Trophoblast cell (in vitro differentiated cells and primary cell): Measurements from ENCODE around the gene HOXC5.
A peak's percentile ranks its signal among the peaks of the same experiment; 100 is the strongest.

Experiments used
- DNase-seq, 2 donors: peaks; one replicate each; pipeline ENCODE4 v3.0.0-alpha.2; 2016
- H2AFZ ChIP-seq: 2 replicates; pipeline ENCODE4 v1.6.1; 2013; ENCODE audit warnings: low read length, moderate library complexity, mild to moderate bottlenecking; ENCODE audit not compliant: insufficient read depth, poor library complexity
- H2AK5ac ChIP-seq: 2 replicates; pipeline ENCODE4 v1.6.1; 2013; ENCODE audit warnings: mild to moderate bottlenecking, low read length
- H2BK120ac ChIP-seq: 2 replicates; pipeline ENCODE4 v1.6.1; 2013; ENCODE audit warnings: low read length, mild to moderate bottlenecking, moderate library complexity; ENCODE audit not compliant: insufficient read depth, poor library complexity
- H2BK12ac ChIP-seq: 2 replicates; pipeline ENCODE4 v1.6.1; 2013; ENCODE audit warnings: mild to moderate bottlenecking, low read length, moderate library complexity
- H2BK5ac ChIP-seq: 2 replicates; pipeline ENCODE4 v1.6.1; 2013; ENCODE audit warnings: low read length, low read depth, moderate library complexity, mild to moderate bottlenecking; ENCODE audit not compliant: poor library complexity
- H3K14ac ChIP-seq: 2 replicates; pipeline ENCODE4 v1.6.1; 2013; ENCODE audit warnings: mild to moderate bottlenecking, low read length
- H3K18ac ChIP-seq: 2 replicates; pipeline ENCODE4 v1.6.1; 2013; ENCODE audit warnings: mild to moderate bottlenecking, low read length
- H3K23ac ChIP-seq: 2 replicates; pipeline ENCODE4 v1.6.1; 2013; ENCODE audit warnings: low read length
- H3K27ac ChIP-seq: 2 replicates; pipeline ENCODE4 v1.5.1; 2013; ENCODE audit warnings: low read depth, mild to moderate bottlenecking, inconsistent platforms, low read length, moderate library complexity
- H3K27me3 ChIP-seq: 2 replicates; pipeline ENCODE4 v1.6.1; 2013; ENCODE audit warnings: inconsistent platforms, mild to moderate bottlenecking, low read length, moderate library complexity; ENCODE audit not compliant: insufficient read depth
- H3K36me3 ChIP-seq, 2 experiments: 1 replicate in 1 of 2; 2 replicates in 1 of 2; pipeline ENCODE4 v1.6.1; 2013; ENCODE audit warnings: low read length in 2 of 2, mild to moderate bottlenecking in 2 of 2, moderate library complexity in 1 of 2; ENCODE audit not compliant: insufficient read depth in 2 of 2, control insufficient read depth in 1 of 2
- H3K4ac ChIP-seq: 2 replicates; pipeline ENCODE4 v1.6.1; 2013; ENCODE audit warnings: low read depth, mild to moderate bottlenecking, low read length, moderate library complexity
- H3K4me1 ChIP-seq, 2 experiments: 1 replicate in 1 of 2; 2 replicates in 1 of 2; pipeline ENCODE4 v1.6.1; 2013; ENCODE audit warnings: low read length in 2 of 2, mild to moderate bottlenecking in 2 of 2, moderate library complexity in 1 of 2; ENCODE audit not compliant: insufficient read depth in 2 of 2, control insufficient read depth in 1 of 2
- H3K4me2 ChIP-seq: 2 replicates; pipeline ENCODE4 v1.6.1; 2013; ENCODE audit warnings: inconsistent platforms, mild to moderate bottlenecking, low read length, moderate library complexity
- H3K4me3 ChIP-seq: 2 replicates; pipeline ENCODE4 v1.5.1; 2013; ENCODE audit warnings: mild to moderate bottlenecking, low read depth, low read length, inconsistent platforms
- H3K79me1 ChIP-seq: one replicate; pipeline ENCODE4 v1.6.1; 2013; ENCODE audit warnings: low read length
- H3K79me2 ChIP-seq: 2 replicates; pipeline ENCODE4 v1.6.1; 2013; ENCODE audit warnings: low read length, mild to moderate bottlenecking; ENCODE audit not compliant: control insufficient read depth, insufficient read depth, poor library complexity
- H3K9ac ChIP-seq: 2 replicates; pipeline ENCODE4 v1.6.1; 2013; ENCODE audit warnings: mild to moderate bottlenecking, low read length
- H3K9me3 ChIP-seq: 2 replicates; pipeline ENCODE4 v1.6.1; 2013; ENCODE audit warnings: low read depth, mild to moderate bottlenecking, control low read depth, inconsistent platforms, low read length; ENCODE audit not compliant: insufficient read depth
- H4K12ac ChIP-seq: 2 replicates; pipeline ENCODE4 v1.6.1; 2013; ENCODE audit warnings: low read depth, mild to moderate bottlenecking, low read length, moderate library complexity
- H4K8ac ChIP-seq: 2 replicates; pipeline ENCODE4 v1.6.1; 2013; ENCODE audit warnings: low read depth, mild to moderate bottlenecking, low read length, moderate library complexity
- H4K91ac ChIP-seq: one replicate; pipeline ENCODE4 v1.6.1; 2013; ENCODE audit warnings: low read depth, mild to moderate bottlenecking, low read length, moderate library complexity
- WGBS: extraction: QIAGEN DNeasy Blood & Tissue Kit; methylation state at CpG from one replicate; pipeline ENCODE4 v1.1.7; 2013; ENCODE audit warnings: missing lambda C conversion rate; ENCODE audit not compliant: insufficient read length, insufficient coverage; ENCODE audit errors: extremely low coverage; 5-methylcytosine and 5-hydroxymethylcytosine counted together

The HOXC5 gene

GRCh38 chr12:54022960-54023884, 9.6 kb upstream of the HOXC5 start:
- H3K9ac ChIP-seq: no peak overlapping the region
- no peak overlapping the region for H3K18ac ChIP-seq
- H3K27me3 ChIP-seq: peaks cover 86% of the 10 kb centered on the region
- peak in 1 of 2 donors; percentile 38 for DNase-seq
- H3K23ac ChIP-seq: no peak overlapping the region
- H3K79me1 ChIP-seq: no peaks in the 10 kb centered on the region
- H3K4me1 ChIP-seq: peaks cover 1 to 4% of the 10 kb centered on the region in 2 experiments
- H3K27ac ChIP-seq: no peak overlapping the region
- no peak overlapping the region for H2AFZ ChIP-seq
- H4K91ac ChIP-seq: no peak overlapping the region
- H3K4me3 ChIP-seq: no peak overlapping the region
- H3K36me3 ChIP-seq: no peaks in the 10 kb centered on the region
- H2BK5ac ChIP-seq: no peak overlapping the region
- no peak overlapping the region for H2BK12ac ChIP-seq
- H3K14ac ChIP-seq: no peak overlapping the region
- no CpG with 5 or more reads among the region's 8 CpGs for WGBS
- no peak overlapping the region for H3K4ac ChIP-seq
- no peak overlapping the region for H4K12ac ChIP-seq
- H4K8ac ChIP-seq: no peak overlapping the region
- no peak overlapping the region for H3K4me2 ChIP-seq
- H3K79me2 ChIP-seq: no peaks in the 10 kb centered on the region
- H3K9me3 ChIP-seq: peaks cover under 1% of the 10 kb centered on the region
- no peak overlapping the region for H2AK5ac ChIP-seq
- H2BK120ac ChIP-seq: no peak overlapping the region

- H3K27ac ChIP-seq: no peak overlapping the region
- no peak overlapping the region for H4K91ac ChIP-seq
- H3K79me1 ChIP-seq: no peaks in the 10 kb centered on the region
- H3K4me1 ChIP-seq: peaks cover 0 to 2% of the 10 kb centered on the region in 2 experiments
- no peak overlapping the region for H2AFZ ChIP-seq
- no peak overlapping the region for H2BK12ac ChIP-seq
- peaks cover 4% of the 10 kb centered on the region for H3K9me3 ChIP-seq
- no peak overlapping the region for H3K4me2 ChIP-seq
- H3K27me3 ChIP-seq: peaks cover 88% of the 10 kb centered on the region
- DNase-seq: no peak
- H3K23ac ChIP-seq: no peak overlapping the region
- no peaks in the 10 kb centered on the region for H3K79me2 ChIP-seq
- no peak overlapping the region for H4K8ac ChIP-seq
- no peak overlapping the region for H3K4me3 ChIP-seq
- WGBS: no CpG with 5 or more reads among the region's 17 CpGs
- H3K9ac ChIP-seq: no peak overlapping the region
- no peak overlapping the region for H2BK5ac ChIP-seq
- H3K4ac ChIP-seq: no peak overlapping the region
- H3K14ac ChIP-seq: no peak overlapping the region
- H2BK120ac ChIP-seq: no peak overlapping the region
- H4K12ac ChIP-seq: no peak overlapping the region
- H2AK5ac ChIP-seq: no peak overlapping the region
- no peaks in the 10 kb centered on the region for H3K36me3 ChIP-seq
- H3K18ac ChIP-seq: no peak overlapping the region
These were observed 8.7 kb upstream of the HOXC5 start for GRCh38 chr12:54024127-54024526.

GRCh38 chr12:54024581-54025305, 8.1 kb upstream of the HOXC5 start:
- Histone ChIP-seq H4K8ac (no peak overlapping the region), H3K27me3 (peaks cover 87% of the 10 kb centered on the region), H3K79me2 (no peaks in the 10 kb centered on the region), H3K4ac (no peak overlapping the region), H2AK5ac (no peak overlapping the region), H4K91ac (no peak overlapping the region), H3K9ac (no peak overlapping the region), H2BK12ac (no peak overlapping the region), H3K27ac (no peak overlapping the region), H2AFZ (no peak overlapping the region), H2BK120ac (no peak overlapping the region), H2BK5ac (no peak overlapping the region), H3K79me1 (no peaks in the 10 kb centered on the region), H3K4me3 (no peak overlapping the region), H3K23ac (no peak overlapping the region), H3K4me1 (peaks cover 0 to 2% of the 10 kb centered on the region in 2 experiments), H3K14ac (no peak overlapping the region), H3K4me2 (no peak overlapping the region), H3K9me3 (peaks cover 4% of the 10 kb centered on the region), H4K12ac (no peak overlapping the region), H3K36me3 (no peaks in the 10 kb centered on the region), H3K18ac (no peak overlapping the region)
- WGBS: no CpG with 5 or more reads among the region's 5 CpGs
- no peak for DNase-seq

GRCh38 chr12:54025499-54026405, 7.1 kb upstream of the HOXC5 start:
- Histone ChIP-seq H2BK5ac (no peak overlapping the region), H3K18ac (no peak overlapping the region), H2AFZ (no peak overlapping the region), H3K27ac (no peak overlapping the region), H3K4me1 (peaks cover 0 to 2% of the 10 kb centered on the region in 2 experiments), H3K23ac (no peak overlapping the region), H3K4ac (no peak overlapping the region), H2AK5ac (no peak overlapping the region), H3K36me3 (no peaks in the 10 kb centered on the region), H3K9ac (no peak overlapping the region), H3K79me2 (no peaks in the 10 kb centered on the region), H4K12ac (no peak overlapping the region), H4K91ac (no peak overlapping the region), H3K9me3 (peaks cover 4% of the 10 kb centered on the region), H3K4me3 (no peak overlapping the region), H4K8ac (no peak overlapping the region), H3K27me3 (peaks cover 84% of the 10 kb centered on the region), H3K79me1 (no peaks in the 10 kb centered on the region), H3K14ac (no peak overlapping the region), H3K4me2 (no peak overlapping the region), H2BK12ac (no peak overlapping the region), H2BK120ac (no peak overlapping the region)
- no peak for DNase-seq
- WGBS: no CpG with 5 or more reads among the region's 7 CpGs
